DND-41 (cell line): ENCODE measurements around the gene COL13A1.

Source experiments
- EZH2 ChIP-seq: IDR thresholded peaks from 3 replicates; pipeline ENCODE4 v1.6.1; 2012; ENCODE audit warnings: borderline replicate concordance, low read depth, mild to moderate bottlenecking, moderate library complexity, low read length, inconsistent platforms; ENCODE audit not compliant: severe bottlenecking
- TF ChIP-seq, protein P1 (sequence below): IDR thresholded peaks from 2 replicates; pipeline ENCODE4 v1.5.1; 2012; ENCODE audit warnings: borderline replicate concordance, low read length, moderate library complexity, mild to moderate bottlenecking; ENCODE audit not compliant: poor library complexity, severe bottlenecking; ENCODE audit errors: extremely low read depth

DNA sequence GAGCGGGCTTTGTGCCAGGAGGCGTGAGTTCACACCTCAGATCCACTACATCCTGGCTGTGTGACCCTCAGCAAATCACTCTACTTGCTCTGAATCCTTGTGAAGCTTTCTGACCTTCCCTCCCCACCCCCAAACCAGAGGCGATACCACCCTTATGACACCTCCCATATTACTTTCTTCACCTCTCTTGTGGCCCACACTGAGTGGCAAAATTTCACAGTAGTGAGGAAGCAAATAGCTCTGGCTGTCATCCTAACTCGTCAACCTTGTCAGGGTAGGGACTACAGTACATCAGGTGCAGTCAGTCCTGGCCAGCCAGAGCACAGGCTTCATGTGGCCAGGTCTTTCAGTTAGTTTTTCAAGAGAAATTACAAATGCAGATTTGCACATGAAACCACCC lies 19.1 kb downstream of the COL13A1 start:
- TF ChIP-seq, protein P1, sequence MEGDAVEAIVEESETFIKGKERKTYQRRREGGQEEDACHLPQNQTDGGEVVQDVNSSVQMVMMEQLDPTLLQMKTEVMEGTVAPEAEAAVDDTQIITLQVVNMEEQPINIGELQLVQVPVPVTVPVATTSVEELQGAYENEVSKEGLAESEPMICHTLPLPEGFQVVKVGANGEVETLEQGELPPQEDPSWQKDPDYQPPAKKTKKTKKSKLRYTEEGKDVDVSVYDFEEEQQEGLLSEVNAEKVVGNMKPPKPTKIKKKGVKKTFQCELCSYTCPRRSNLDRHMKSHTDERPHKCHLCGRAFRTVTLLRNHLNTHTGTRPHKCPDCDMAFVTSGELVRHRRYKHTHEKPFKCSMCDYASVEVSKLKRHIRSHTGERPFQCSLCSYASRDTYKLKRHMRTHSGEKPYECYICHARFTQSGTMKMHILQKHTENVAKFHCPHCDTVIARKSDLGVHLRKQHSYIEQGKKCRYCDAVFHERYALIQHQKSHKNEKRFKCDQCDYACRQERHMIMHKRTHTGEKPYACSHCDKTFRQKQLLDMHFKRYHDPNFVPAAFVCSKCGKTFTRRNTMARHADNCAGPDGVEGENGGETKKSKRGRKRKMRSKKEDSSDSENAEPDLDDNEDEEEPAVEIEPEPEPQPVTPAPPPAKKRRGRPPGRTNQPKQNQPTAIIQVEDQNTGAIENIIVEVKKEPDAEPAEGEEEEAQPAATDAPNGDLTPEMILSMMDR: no peak
- no peak for TF ChIP-seq EZH2
